Hematopoietic multipotent progenitor cell treated with erythropoietin and hydrocortisone succinate and interleukin-3 and kit ligand, for 4 days (in vitro differentiated cells): ENCODE data around the gene ADNP2.

Experiments
- DNase-seq: peaks from one replicate; pipeline ENCODE4 v3.0.0-alpha.2; 2015

Gene ADNP2

GRCh38 chr18:80175451-80176204 is 66.6 kb downstream of the ADNP2 start:
- peak; percentile 22 for DNase-seq

- DNase-seq = no peak
Observed at GRCh38 chr18:80176334-80177073, 67.4 kb downstream of the ADNP2 start.

GRCh38 chr18:80177128-80177527 is 68.1 kb downstream of the ADNP2 start:
- no peak for DNase-seq

- DNase-seq = no peak
Observed at GRCh38 chr18:80178935-80179818, 70.1 kb downstream of the ADNP2 start.

GRCh38 chr18:80179857-80180558 is 70.9 kb downstream of the ADNP2 start:
- DNase-seq = no peak

- no peak for DNase-seq
Observed at GRCh38 chr18:80180778-80181564, 71.9 kb downstream of the ADNP2 start.

GRCh38 chr18:80181642-80182461 is 72.8 kb downstream of the ADNP2 start:
- DNase-seq = no peak

GRCh38 chr18:80182855-80183254 is 73.8 kb downstream of the ADNP2 start:
- DNase-seq = no peak

- no peak for DNase-seq
Observed at GRCh38 chr18:80183273-80184050, 74.4 kb downstream of the ADNP2 start.

- no peak for DNase-seq
Observed at GRCh38 chr18:80184243-80184772, 75.2 kb downstream of the ADNP2 start.

- no peak for DNase-seq
Observed at GRCh38 chr18:80185545-80185944, 76.5 kb downstream of the ADNP2 start.

- no peak for DNase-seq
Observed at GRCh38 chr18:80187956-80188642, 79.0 kb downstream of the ADNP2 start.

- DNase-seq = no peak
Observed at GRCh38 chr18:80188643-80189530, 79.8 kb downstream of the ADNP2 start.

- DNase-seq = no peak
Observed at GRCh38 chr18:80189531-80189865, 80.4 kb downstream of the ADNP2 start.
